ENCODE results near the gene CCNC. TPM values are rescaled to one million over a fixed set of nuclear protein-coding genes. Genes with fewer than 3 reads are reported as not detected.
A peak's percentile ranks its signal among the peaks of the same experiment; 100 is the strongest.

The CCNC gene
- total RNA-seq, 6 experiments from 2014 or later: 30.8 to 45.5 (median 36.0) TPM

- WGBS (ENCODE audit: insufficient coverage, low coverage, low lambda C conversion rate, missing lambda C conversion rate): 82% methylated on average over 1 of the region's 1 CpG
- Histone ChIP-seq H3K36me3 (peaks cover 0 to 42% (median 13%) of the 10 kb centered on the region in 4 donors), H3K9me3 (no peaks in the 10 kb centered on the region), H3K27me3 (no peaks in the 10 kb centered on the region), H3K27ac (no peak overlapping the region), H3K4me1 (no peaks in the 10 kb centered on the region), H3K4me3 (no peak overlapping the region)
- no peak for TF ChIP-seq CTCF (IDR thresholded peaks at IDR 0.05)
- no peak for TF ChIP-seq POLR2A (IDR thresholded peaks at IDR 0.05)
- intact Hi-C loops (cut with DNase I): no loop called here
- ATAC-seq: no peak
- DNase-seq: no peak
These were observed 23.0 kb downstream of the CCNC start for GRCh38 chr6:99545442-99545841.

DNA sequence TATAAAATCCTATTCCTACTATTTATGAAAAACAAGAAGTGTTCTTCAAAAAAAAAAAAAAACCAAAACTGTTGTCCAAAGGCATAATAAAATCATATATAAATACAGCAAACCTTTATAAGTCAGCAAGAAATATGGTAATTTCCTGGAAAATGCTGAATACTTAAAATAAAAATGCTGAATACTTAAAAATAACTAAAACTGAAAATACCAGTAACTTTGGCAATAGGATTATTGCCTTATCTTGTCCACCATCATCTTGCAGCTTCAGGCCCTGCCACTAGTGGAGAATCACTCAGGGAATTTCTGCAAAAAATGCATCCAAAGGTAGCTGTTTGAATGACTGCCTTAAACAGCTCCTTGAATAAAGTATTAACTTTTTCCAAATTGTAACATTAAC lies 24.5 kb downstream of the CCNC start:
- no peak for TF ChIP-seq POLR2A (IDR thresholded peaks at IDR 0.05)
- no peak for TF ChIP-seq CTCF (IDR thresholded peaks at IDR 0.05)
- H3K4me3 ChIP-seq: no peak overlapping the region
- no peaks in the 10 kb centered on the region for H3K9me3 ChIP-seq
- H3K36me3 ChIP-seq: peaks cover 0 to 30% (median 11%) of the 10 kb centered on the region in 4 donors
- no peaks in the 10 kb centered on the region for H3K27me3 ChIP-seq
- intact Hi-C loops (cut with DNase I): no loop called here
- no peak overlapping the region for H3K27ac ChIP-seq
- ATAC-seq (no peak), DNase-seq (no peak)
- no peaks in the 10 kb centered on the region for H3K4me1 ChIP-seq

- Histone ChIP-seq H3K27ac (no peak overlapping the region), H3K36me3 (peaks cover 0 to 17% (median 4%) of the 10 kb centered on the region in 4 donors), H3K9me3 (no peaks in the 10 kb centered on the region), H3K4me1 (no peaks in the 10 kb centered on the region), H3K27me3 (no peaks in the 10 kb centered on the region), H3K4me3 (no peak overlapping the region)
- ATAC-seq: no peak
- DNase-seq: no peak
- TF ChIP-seq POLR2A (IDR thresholded peaks at IDR 0.05) (no peak), CTCF (IDR thresholded peaks at IDR 0.05) (no peak)
- intact Hi-C loops (cut with DNase I): no loop called here
- WGBS (ENCODE audit: insufficient coverage, low coverage, low lambda C conversion rate, missing lambda C conversion rate): 100% methylated on average over 1 of the region's 1 CpG
These were observed 37.8 kb downstream of the CCNC start for GRCh38 chr6:99530627-99531026.

DNA sequence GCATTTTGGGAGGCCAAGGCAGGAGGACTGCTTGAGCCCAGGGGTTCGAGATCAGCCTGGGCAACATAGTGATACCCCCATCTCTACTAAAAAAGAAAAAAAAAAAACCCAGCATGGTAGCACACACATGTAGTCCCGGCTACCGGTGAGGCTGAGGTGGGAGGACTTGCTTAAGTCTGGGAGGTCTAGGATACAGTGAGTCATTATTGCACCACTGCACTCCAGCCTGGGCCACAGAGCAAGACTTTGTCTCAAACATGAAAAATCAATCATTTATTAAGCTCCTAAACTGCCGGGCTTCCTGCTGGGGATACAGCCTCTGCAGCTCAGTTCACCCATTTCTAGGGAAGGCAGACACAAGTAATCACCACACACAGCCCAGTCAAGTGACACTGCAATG lies 45.9 kb downstream of the CCNC start:
- Histone ChIP-seq H3K4me3 (no peak overlapping the region), H3K9me3 (no peaks in the 10 kb centered on the region), H3K27ac (no peak overlapping the region), H3K36me3 (no peaks in the 10 kb centered on the region), H3K27me3 (no peaks in the 10 kb centered on the region), H3K4me1 (peaks cover 0 to 5% (median 0%) of the 10 kb centered on the region in 4 donors)
- DNase-seq: no peak
- intact Hi-C loops (cut with DNase I): no loop called here
- peak in 1 of 4 donors; percentile 44 for ATAC-seq
- no peak for TF ChIP-seq POLR2A (IDR thresholded peaks at IDR 0.05)
- WGBS (ENCODE audit: insufficient coverage, low coverage, low lambda C conversion rate, missing lambda C conversion rate): 81% methylated on average over 4 of the region's 4 CpGs

GRCh38 chr6:99521633-99522151 lies 46.8 kb downstream of the CCNC start:
- DNase-seq (no peak), ATAC-seq (peak; percentile 27 to 52 (median 40))
- no peaks in the 10 kb centered on the region for H3K27me3 ChIP-seq
- H3K4me3 ChIP-seq: peak overlapping the region; percentile 68 to 74 (median 70)
- peak overlapping the region; percentile 66 to 77 (median 76) for H3K27ac ChIP-seq
- peaks cover 0 to 5% (median 0%) of the 10 kb centered on the region in 4 donors for H3K4me1 ChIP-seq
- intact Hi-C loops (cut with DNase I): no loop called here
- H3K36me3 ChIP-seq: no peaks in the 10 kb centered on the region
- TF ChIP-seq POLR2A (IDR thresholded peaks at IDR 0.05): no peak
- no peak for TF ChIP-seq CTCF (IDR thresholded peaks at IDR 0.05)
- no peaks in the 10 kb centered on the region for H3K9me3 ChIP-seq
- 39% methylated on average over 4 of the region's 9 CpGs for WGBS (ENCODE audit: insufficient coverage, low coverage, low lambda C conversion rate, missing lambda C conversion rate)

All from right lobe of liver (tissue), 6 donors.